Gastrocnemius medialis (tissue), 4 donors: ENCODE data around the gene RNF223.

Source experiments
- POLR2A ChIP-seq, 2 donors: fragments of 450-650 bp; IDR thresholded peaks; one replicate each; pipeline ENCODE4 v1.6.1; 2017; ENCODE audit warnings: antibody characterized with exemption in 2 of 2, mild to moderate bottlenecking in 2 of 2, moderate library complexity in 2 of 2
- TF ChIP-seq, protein P1 (sequence below), 5 experiments: fragments of 450-650 bp in 3 of 5; fragments of 200-600 bp in 2 of 5; sonication (generic) in 2 of 5; IDR thresholded peaks in 4 of 5; conservative IDR thresholded peaks in 1 of 5; 1 replicate in 4 of 5; 2 replicates in 1 of 5; pipeline ENCODE4 v1.5.1; 2016 to 2019; ENCODE audit warnings: antibody characterized with exemption in 5 of 5, mild to moderate bottlenecking in 3 of 5, moderate library complexity in 3 of 5

DNA sequence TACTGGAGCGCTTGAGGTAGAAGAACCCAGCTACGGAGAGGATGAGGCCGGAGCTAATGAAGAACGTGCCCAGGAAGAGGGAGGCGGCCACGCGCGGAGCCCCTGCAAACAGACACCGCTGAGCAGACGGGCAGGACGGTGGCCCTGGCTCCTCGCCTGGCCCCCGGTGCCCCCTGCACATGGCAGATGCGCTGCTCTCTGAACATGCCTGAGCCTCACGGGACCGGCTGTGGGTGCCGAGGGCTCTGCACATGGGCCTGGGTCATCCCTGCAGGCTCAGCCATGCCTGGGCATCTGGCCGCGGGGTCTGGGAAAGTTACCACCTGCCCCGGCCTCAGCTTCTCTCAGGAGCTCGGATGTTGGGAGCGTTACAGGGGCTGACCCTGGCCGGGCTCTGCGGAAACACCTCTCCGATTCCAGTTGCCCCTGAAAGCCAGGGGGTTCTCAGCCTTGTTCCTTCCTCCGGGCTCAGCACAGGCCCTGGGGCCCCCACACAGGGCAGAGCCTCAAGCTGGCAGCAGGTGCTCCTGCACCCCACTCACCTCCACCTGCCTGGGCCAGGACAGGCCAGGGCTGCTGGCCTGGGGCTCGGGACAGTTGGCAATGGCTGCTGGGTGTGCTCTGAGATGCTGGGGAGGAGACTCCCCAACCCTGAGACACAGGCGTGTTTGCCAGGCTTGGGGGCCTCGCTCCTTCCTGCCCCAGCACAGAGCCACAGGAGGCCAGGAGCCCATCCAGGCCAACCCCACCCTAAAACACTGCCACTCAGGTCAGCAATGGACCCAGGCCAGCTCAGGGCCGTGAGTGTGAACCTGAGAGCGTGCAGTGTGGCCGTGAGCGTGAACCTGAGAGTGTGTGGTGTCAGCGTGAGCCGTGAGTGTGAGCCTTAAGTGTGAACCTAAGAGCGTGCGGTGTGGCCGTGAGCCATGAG lies 12.1 kb upstream of the RNF223 start:
- TF ChIP-seq, protein P1, sequence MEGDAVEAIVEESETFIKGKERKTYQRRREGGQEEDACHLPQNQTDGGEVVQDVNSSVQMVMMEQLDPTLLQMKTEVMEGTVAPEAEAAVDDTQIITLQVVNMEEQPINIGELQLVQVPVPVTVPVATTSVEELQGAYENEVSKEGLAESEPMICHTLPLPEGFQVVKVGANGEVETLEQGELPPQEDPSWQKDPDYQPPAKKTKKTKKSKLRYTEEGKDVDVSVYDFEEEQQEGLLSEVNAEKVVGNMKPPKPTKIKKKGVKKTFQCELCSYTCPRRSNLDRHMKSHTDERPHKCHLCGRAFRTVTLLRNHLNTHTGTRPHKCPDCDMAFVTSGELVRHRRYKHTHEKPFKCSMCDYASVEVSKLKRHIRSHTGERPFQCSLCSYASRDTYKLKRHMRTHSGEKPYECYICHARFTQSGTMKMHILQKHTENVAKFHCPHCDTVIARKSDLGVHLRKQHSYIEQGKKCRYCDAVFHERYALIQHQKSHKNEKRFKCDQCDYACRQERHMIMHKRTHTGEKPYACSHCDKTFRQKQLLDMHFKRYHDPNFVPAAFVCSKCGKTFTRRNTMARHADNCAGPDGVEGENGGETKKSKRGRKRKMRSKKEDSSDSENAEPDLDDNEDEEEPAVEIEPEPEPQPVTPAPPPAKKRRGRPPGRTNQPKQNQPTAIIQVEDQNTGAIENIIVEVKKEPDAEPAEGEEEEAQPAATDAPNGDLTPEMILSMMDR (IDR thresholded peaks at IDR 0.05 in 4 of 5, conservative IDR thresholded peaks at IDR 0.05 in 1 of 5) = no peak
- no peak for TF ChIP-seq POLR2A (IDR thresholded peaks at IDR 0.05)
